ENCODE data around the gene PPP3CA. TPM values are rescaled to one million over a fixed set of nuclear protein-coding genes. Genes with fewer than 3 reads are reported as not detected.

The PPP3CA gene
- total and polyA plus RNA-seq, 3 donors from 2014 or later = 19.1 to 44.5 (median 39.1) TPM

DNA sequence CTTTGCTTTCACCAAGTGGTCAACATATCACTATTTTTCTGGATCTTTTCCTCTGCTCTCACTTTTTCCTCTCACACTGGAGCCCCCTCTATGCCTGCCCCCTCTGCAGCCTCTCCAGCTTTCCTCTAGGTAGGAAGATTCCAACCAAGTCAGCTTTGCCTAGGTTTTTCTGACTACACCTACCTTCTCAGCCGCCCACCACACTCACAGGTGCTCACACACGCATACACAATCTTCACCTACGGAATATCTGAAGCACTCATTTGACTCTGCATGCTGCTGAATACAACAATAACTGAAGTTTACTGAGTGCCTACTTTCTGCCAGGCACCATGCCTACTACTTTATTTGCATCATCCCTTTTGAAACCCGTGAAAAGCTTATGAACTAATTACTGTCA is 328.0 kb downstream of the PPP3CA start:
- intact Hi-C loops (cut with DNase I; ENCODE audit: low total_unique reads) = no loop called here
- no peaks in the 10 kb centered on the region for H3K27me3 ChIP-seq
- no peak for TF ChIP-seq POLR2A (IDR thresholded peaks at IDR 0.05)
- TF ChIP-seq, protein P1, sequence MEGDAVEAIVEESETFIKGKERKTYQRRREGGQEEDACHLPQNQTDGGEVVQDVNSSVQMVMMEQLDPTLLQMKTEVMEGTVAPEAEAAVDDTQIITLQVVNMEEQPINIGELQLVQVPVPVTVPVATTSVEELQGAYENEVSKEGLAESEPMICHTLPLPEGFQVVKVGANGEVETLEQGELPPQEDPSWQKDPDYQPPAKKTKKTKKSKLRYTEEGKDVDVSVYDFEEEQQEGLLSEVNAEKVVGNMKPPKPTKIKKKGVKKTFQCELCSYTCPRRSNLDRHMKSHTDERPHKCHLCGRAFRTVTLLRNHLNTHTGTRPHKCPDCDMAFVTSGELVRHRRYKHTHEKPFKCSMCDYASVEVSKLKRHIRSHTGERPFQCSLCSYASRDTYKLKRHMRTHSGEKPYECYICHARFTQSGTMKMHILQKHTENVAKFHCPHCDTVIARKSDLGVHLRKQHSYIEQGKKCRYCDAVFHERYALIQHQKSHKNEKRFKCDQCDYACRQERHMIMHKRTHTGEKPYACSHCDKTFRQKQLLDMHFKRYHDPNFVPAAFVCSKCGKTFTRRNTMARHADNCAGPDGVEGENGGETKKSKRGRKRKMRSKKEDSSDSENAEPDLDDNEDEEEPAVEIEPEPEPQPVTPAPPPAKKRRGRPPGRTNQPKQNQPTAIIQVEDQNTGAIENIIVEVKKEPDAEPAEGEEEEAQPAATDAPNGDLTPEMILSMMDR (IDR thresholded peaks at IDR 0.05) = no peak
- WGBS, 2 donors = 91 to 95% methylated on average over 4 of the region's 4 CpGs
- no peaks in the 10 kb centered on the region for H3K36me3 ChIP-seq (ENCODE audit: low read depth, missing control alignments)
- H3K9me3 ChIP-seq = no peaks in the 10 kb centered on the region
- DNase-seq = no peak
- H3K4me3 ChIP-seq = no peak overlapping the region
- no peak overlapping the region for H3K27ac ChIP-seq
- H3K4me1 ChIP-seq = peaks cover 7% of the 10 kb centered on the region

DNA sequence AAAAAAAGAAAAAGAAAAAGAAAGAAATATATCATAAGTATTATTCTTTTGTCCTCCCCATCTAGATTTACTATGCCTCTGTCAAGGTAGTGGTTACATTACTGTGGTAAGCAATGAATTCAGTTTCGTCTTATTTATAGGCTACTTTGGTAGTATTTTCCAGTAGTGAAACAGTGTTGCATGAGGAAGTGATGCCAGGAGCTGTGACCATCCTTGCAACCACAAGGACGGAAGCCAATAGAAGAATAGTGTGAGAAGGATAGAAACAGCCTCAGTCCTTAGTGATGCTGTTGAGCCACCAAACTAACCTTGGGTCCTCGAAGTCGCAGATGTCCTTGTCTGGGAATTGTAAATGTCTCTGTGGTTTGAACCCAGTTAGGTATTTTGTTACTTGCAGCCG is 328.5 kb downstream of the PPP3CA start:
- DNase-seq = no peak
- intact Hi-C loops (cut with DNase I; ENCODE audit: low total_unique reads) = no loop called here
- no peaks in the 10 kb centered on the region for H3K36me3 ChIP-seq (ENCODE audit: low read depth, missing control alignments)
- no peak overlapping the region for H3K27ac ChIP-seq
- no peaks in the 10 kb centered on the region for H3K27me3 ChIP-seq
- no peaks in the 10 kb centered on the region for H3K9me3 ChIP-seq
- H3K4me3 ChIP-seq = no peak overlapping the region
- peaks cover 7% of the 10 kb centered on the region for H3K4me1 ChIP-seq
- 87 to 88% methylated on average over 5 of the region's 5 CpGs for WGBS, 2 donors
- TF ChIP-seq POLR2A (IDR thresholded peaks at IDR 0.05) = no peak

DNA sequence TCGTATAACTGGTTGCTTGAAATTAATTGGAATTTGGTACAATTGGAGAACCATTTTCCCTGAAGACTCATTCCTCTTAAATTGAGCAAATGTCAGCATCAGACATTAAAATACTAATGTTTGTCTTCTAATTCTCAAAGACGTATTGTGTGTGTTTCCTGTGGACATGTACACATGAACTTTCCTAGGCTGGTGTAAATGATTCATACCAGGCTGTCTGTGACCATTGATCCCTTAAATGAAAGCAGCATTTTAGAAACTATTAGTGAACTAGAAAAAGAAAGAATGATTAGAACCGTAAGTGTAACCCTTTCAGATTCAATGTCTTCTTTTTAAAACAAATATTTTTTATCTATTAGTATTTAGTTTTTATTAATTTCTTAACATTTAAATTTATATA is 332.9 kb downstream of the PPP3CA start:
- no peaks in the 10 kb centered on the region for H3K27me3 ChIP-seq
- no peaks in the 10 kb centered on the region for H3K4me1 ChIP-seq
- no peak for TF ChIP-seq POLR2A (IDR thresholded peaks at IDR 0.05)
- TF ChIP-seq, protein P1 (IDR thresholded peaks at IDR 0.05) = no peak
- H3K27ac ChIP-seq = no peak overlapping the region
- no peak for DNase-seq
- intact Hi-C loops (cut with DNase I; ENCODE audit: low total_unique reads) = no loop called here
- no peaks in the 10 kb centered on the region for H3K9me3 ChIP-seq
- WGBS, 2 donors = 78 to 81% methylated on average over 3 of the region's 3 CpGs
- no peak overlapping the region for H3K4me3 ChIP-seq
- no peaks in the 10 kb centered on the region for H3K36me3 ChIP-seq (ENCODE audit: low read depth, missing control alignments)

- no peak for TF ChIP-seq POLR2A (IDR thresholded peaks at IDR 0.05)
- TF ChIP-seq, protein P1 (IDR thresholded peaks at IDR 0.05) = no peak
- H3K4me3 ChIP-seq = no peak overlapping the region
- DNase-seq = no peak
- H3K9me3 ChIP-seq = no peaks in the 10 kb centered on the region
- H3K27me3 ChIP-seq = no peaks in the 10 kb centered on the region
- no peak overlapping the region for H3K27ac ChIP-seq
- intact Hi-C loops (cut with DNase I; ENCODE audit: low total_unique reads) = no loop called here
- no peaks in the 10 kb centered on the region for H3K4me1 ChIP-seq
- no peaks in the 10 kb centered on the region for H3K36me3 ChIP-seq (ENCODE audit: low read depth, missing control alignments)
- WGBS, 2 donors = 96 to 98% methylated on average over 1 of the region's 1 CpG
These were observed 336.3 kb downstream of the PPP3CA start for GRCh38 chr4:101010987-101011386.

- Histone ChIP-seq H3K9me3 (no peaks in the 10 kb centered on the region), H3K27ac (no peak overlapping the region), H3K4me1 (no peaks in the 10 kb centered on the region), H3K36me3 (ENCODE audit: low read depth, missing control alignments) (no peaks in the 10 kb centered on the region), H3K27me3 (no peaks in the 10 kb centered on the region), H3K4me3 (no peak overlapping the region)
- no peak for DNase-seq
- TF ChIP-seq, protein P1 (IDR thresholded peaks at IDR 0.05) = no peak
- TF ChIP-seq POLR2A (IDR thresholded peaks at IDR 0.05) = no peak
- intact Hi-C loops (cut with DNase I; ENCODE audit: low total_unique reads) = no loop called here
- WGBS, 2 donors = 39 to 59% methylated on average over 2 of the region's 2 CpGs
These were observed 337.9 kb downstream of the PPP3CA start for GRCh38 chr4:101009471-101009870.
